Right lobe of liver (tissue), 6 donors: ENCODE measurements around the gene SIX2. TPM values are rescaled to one million over a fixed set of nuclear protein-coding genes. Genes with fewer than 3 reads are reported as not detected.

Source experiments
- ATAC-seq, 4 donors: fragments of 200-7000 bp; cut with Tn5 transposase; one replicate each; pipeline ENCODE4 v1.9.1; 2020; ENCODE audit warnings: mild to moderate bottlenecking in 4 of 4, moderate library complexity in 4 of 4
- DNase-seq, 3 donors: peaks; one replicate each; pipeline ENCODE4 v3.0.0-alpha.2; 2020
- H3K27ac ChIP-seq, 3 donors: fragments of 200-600 bp; one replicate each; pipeline ENCODE4 v1.8.0; 2022
- H3K27me3 ChIP-seq, 2 donors: fragments of 200-600 bp; one replicate each; pipeline ENCODE4 v1.8.0; 2022
- H3K36me3 ChIP-seq, 4 donors: fragments of 200-600 bp; sonication (generic) in 1 of 4; one replicate each; pipeline versions ENCODE4 v1.5.1 to v1.8.0; 2017 to 2022; ENCODE audit warnings: control low read depth in 1 of 4
- H3K4me1 ChIP-seq, 4 donors: fragments of 200-600 bp; sonication (generic) in 1 of 4; one replicate each; pipeline versions ENCODE4 v1.5.1 to v1.8.0; 2017 to 2022; ENCODE audit warnings: control low read depth in 1 of 4
- H3K4me3 ChIP-seq, 3 donors: fragments of 200-600 bp; one replicate each; pipeline ENCODE4 v1.8.0; 2022
- H3K9me3 ChIP-seq, 4 donors: fragments of 200-600 bp; sonication (generic) in 1 of 4; one replicate each; pipeline versions ENCODE4 v1.5.1 to v1.8.0; 2017 to 2022; ENCODE audit warnings: control low read depth in 1 of 4
- CTCF ChIP-seq, 4 donors: fragments of 200-600 bp in 3 of 4; fragments of 450-650 bp in 1 of 4; IDR thresholded peaks; one replicate each; pipeline versions ENCODE4 v1.5.1 to v1.8.0; 2016 to 2022; ENCODE audit warnings: antibody characterized with exemption in 4 of 4, mild to moderate bottlenecking in 2 of 4
- POLR2A ChIP-seq: fragments of 450-650 bp; IDR thresholded peaks from one replicate; pipeline ENCODE4 v1.6.1; 2017; ENCODE audit warnings: antibody characterized with exemption, mild to moderate bottlenecking
- WGBS: methylation state at CpG from one replicate; pipeline ENCODE4 v1.1.6; 2018; ENCODE audit warnings: low coverage, low lambda C conversion rate; ENCODE audit not compliant: insufficient coverage; ENCODE audit errors: missing lambda C conversion rate; 5-methylcytosine and 5-hydroxymethylcytosine counted together
- intact Hi-C, 2 donors: fragments of 100-400 bp; cut with DNase I; formaldehyde crosslinking; loops; one replicate each; pipeline versions ENCODE4 v1.11.2 to v1.14.1; 2022
- total RNA-seq, 6 experiments: library from RNA; depleted of rRNA in 2 of 6; stranded (reverse); fragments of >200 nt in 2 of 6; fragmentation: NEBNext Ultra II Directional in 3 of 6; extraction: Animal tissue kit (Norgen Biotek cat#: 25700) in 3 of 6; gene quantifications; one replicate each; pipeline versions ENCODE4 v1.1.0 to v1.2.4, GENCODE V29; 2016 to 2023
- donor health status: DM: no; HTN: yes; CAD: no.
- donor health status: DM: no; HTN: no; CAD: no.
- donor health status: DM: no; HTN: no; CAD: no.
- donor health status: DM: no; HTN: yes; CAD: no.
- donor health status: DM: no; HTN: yes; CAD: no.

SIX2 gene
- total RNA-seq, 6 experiments from 2014 or later: not detected

DNA sequence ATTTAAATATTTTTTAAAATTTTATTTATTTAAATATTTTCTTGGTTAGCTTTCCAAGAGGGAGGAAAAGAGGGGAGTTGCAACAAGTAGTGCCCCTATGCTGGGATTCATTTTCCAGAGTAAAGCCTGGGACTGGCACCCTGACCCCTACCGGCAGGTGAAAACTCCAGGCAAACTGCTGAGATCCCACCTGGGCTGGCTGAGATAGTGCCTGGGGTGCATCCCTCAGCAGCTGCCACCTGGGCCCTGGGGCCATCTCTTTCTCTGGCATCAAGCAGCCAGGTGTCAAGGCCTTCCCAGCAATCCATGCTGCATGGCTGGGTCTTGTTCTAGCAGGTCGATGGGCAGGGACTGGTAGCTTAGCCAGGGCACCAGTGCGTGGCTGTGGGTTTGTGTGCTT, 6.6 kb downstream of the SIX2 start:
- no peak for TF ChIP-seq CTCF (IDR thresholded peaks at IDR 0.05)
- WGBS: 40% methylated on average over 1 of the region's 3 CpGs
- DNase-seq: no peak

DNA sequence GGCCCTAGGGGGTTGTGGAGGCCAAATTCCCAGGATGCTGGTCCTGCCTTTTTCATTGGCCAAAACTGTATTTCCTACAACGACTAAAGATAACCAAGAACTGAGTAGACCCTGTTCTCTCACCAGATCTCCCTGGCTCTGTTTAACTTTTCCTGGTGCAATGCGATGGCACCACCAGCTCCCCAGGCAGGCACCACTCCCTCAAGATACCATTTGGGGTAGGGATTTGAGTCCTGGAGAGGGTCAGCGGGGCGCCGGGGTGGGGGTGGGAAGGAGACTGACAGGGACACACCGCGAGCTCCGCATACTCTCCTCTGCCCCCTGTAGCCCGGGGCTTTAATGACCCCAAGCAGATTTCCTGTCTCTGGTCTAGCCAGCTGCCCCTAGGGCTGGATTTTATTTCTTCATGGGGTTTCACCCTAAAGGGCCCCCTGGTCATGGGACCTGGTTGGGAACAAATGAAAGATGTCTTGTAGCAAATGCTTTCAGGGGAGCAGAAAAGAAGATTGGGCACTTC, 7.3 kb downstream of the SIX2 start:
- Histone ChIP-seq H3K36me3 (no peaks in the 10 kb centered on the region), H3K4me3 (no peak overlapping the region), H3K27ac (no peak overlapping the region), H3K27me3 (peaks cover 16 to 34% of the 10 kb centered on the region in 2 donors), H3K4me1 (peaks cover 0 to 17% (median 4%) of the 10 kb centered on the region in 4 donors), H3K9me3 (no peaks in the 10 kb centered on the region)
- no peak for ATAC-seq
- no peak for DNase-seq
- intact Hi-C loops: no loop called here
- TF ChIP-seq CTCF (IDR thresholded peaks at IDR 0.05) (no peak), POLR2A (no peak)
- WGBS: 8% methylated on average over 2 of the region's 9 CpGs

More for the DNA sequence above, 6.6 kb downstream of the SIX2 start:
- no peak for ATAC-seq
- Histone ChIP-seq H3K36me3 (no peaks in the 10 kb centered on the region), H3K9me3 (no peaks in the 10 kb centered on the region), H3K27me3 (peaks cover 16 to 36% of the 10 kb centered on the region in 2 donors), H3K4me3 (no peak overlapping the region), H3K4me1 (peaks cover 0 to 17% (median 4%) of the 10 kb centered on the region in 4 donors), H3K27ac (no peak overlapping the region)
- intact Hi-C loops: no loop called here

- TF ChIP-seq POLR2A (no peak), CTCF (IDR thresholded peaks at IDR 0.05) (no peak)
- Histone ChIP-seq H3K27ac (no peak overlapping the region), H3K36me3 (no peaks in the 10 kb centered on the region), H3K4me1 (peaks cover 0 to 17% (median 4%) of the 10 kb centered on the region in 4 donors), H3K9me3 (no peaks in the 10 kb centered on the region), H3K27me3 (peaks cover 14 to 34% of the 10 kb centered on the region in 2 donors), H3K4me3 (peak overlapping the region in 1 of 3 donors; percentile 37)
- intact Hi-C loops: no loop called here
- peak; percentile 47 to 62 (median 52) for ATAC-seq
- DNase-seq: peak in 1 of 3 donors; percentile 35
- whole genome bisulfite sequencing: 14% methylated on average over 27 of the region's 61 CpGs
These were observed 8.1 kb downstream of the SIX2 start for GRCh38 chr2:45000921-45001868.

DNA sequence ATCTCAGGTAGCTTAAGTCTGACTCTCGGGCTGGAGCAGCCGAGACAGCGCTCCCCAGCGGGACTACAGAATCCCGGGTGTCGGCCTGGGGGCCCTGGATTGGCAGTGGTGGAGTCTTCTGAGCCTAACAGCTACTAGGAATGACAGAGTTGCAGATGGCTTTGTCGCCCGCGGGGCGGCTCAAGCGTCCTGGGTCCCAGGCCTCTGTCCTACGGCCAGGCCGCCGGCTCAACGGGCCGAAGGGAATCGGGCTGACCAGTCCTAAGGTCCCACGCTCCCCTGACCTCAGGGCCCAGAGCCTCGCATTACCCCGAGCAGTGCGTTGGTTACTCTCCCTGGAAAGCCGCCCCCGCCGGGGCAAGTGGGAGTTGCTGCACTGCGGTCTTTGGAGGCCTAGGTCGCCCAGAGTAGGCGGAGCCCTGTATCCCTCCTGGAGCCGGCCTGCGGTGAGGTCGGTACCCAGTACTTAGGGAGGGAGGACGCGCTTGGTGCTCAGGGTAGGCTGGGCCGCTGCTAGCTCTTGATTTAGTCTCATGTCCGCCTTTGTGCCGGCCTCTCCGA, 8.8 kb downstream of the SIX2 start:
- intact Hi-C loops: no loop called here
- H3K36me3 ChIP-seq: no peaks in the 10 kb centered on the region
- DNase-seq: peak in 1 of 3 donors; percentile 56
- peaks cover 0 to 17% (median 4%) of the 10 kb centered on the region in 4 donors for H3K4me1 ChIP-seq
- 5% methylated on average over 9 of the region's 36 CpGs for WGBS
- TF ChIP-seq CTCF (IDR thresholded peaks at IDR 0.05) (no peak), POLR2A (no peak)
- H3K27me3 ChIP-seq: peaks cover 10 to 29% of the 10 kb centered on the region in 2 donors
- no peak overlapping the region for H3K27ac ChIP-seq
- ATAC-seq: peak; percentile 23 to 48 (median 32)
- H3K4me3 ChIP-seq: peak overlapping the region in 1 of 3 donors; percentile 37
- no peaks in the 10 kb centered on the region for H3K9me3 ChIP-seq
